Activated gamma-delta T cell treated with Interleukin-2 at 50 U/mL for 16 hours (primary cell): ENCODE results near the gene HGFAC.

Experiments
- DNase-seq: peaks from one replicate; pipeline ENCODE4 v3.0.0-alpha.2; 2020

The HGFAC gene

DNA sequence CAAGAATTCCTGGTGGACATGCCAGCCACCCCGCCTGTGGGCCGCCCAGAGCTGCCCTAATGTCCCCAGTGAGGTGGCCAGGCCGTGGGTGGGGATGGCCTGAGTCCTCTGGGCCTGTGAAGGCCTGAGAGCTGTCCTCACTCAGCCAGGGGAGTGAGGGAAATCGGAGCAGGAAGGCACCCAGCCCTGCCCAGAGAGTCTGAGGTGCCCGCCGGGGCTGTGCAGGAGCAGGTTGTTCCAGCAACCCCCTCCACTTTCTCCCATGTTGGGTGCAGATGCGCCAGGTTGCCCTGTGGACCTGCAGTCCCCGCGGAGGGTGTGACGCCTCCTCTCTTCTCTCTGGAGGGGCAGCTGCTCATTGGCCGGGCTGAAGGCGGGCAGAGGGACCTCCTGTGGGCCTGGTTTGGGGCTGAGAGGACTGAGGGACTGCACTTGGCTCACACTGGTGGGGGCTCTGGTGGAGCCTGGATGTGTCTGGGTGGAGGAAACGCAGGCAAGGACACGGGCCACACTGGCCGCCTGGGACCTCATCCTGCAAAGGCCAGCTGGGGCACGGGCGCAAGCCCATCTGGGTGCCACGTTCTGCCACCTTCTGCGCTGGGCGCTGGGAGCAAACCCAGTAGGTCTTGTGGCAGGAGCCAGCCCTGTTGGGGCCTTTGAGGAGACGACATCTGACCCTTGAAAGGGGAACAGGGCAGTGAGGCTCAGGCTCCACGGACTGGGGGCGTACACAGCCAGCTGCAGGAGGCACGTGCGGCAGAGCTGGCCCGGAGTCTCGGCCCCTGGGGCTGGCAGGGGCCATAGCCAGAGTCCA is 35.4 kb downstream of the HGFAC start:
- no peak for DNase-seq

DNA sequence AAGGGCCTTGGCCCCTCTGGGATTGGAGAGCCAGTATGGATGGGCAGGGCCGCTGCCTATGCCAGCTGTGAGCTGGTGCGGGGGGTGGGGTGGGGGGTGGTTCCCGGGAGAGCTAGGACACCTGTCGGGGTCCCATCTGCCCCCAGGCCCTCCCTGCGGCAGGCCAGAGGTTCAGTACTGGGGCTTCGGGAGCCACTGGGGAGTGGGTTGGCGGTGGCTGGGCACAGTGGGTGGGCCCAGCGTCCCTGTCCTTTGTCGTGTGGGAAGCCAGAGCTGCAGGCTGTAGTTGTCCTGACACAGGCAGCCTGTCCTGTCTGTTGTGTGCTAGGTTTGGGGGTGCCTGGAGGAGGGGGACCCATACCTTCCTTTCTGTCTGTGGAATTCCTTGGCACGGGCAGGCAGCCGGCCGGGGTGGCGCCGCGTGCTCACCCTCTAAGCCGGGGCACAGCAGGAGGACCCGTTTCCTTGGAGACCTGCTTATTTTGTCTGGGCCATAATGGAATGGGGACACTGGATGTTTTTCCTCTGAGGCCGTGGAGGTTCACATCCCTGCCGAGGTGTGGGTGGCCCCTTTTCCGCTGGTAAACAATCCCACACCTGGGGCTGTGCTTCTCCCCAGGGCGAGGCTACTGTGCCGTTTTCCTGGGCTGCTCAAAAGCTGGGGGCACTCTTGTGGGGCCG is 36.1 kb downstream of the HGFAC start:
- no peak for DNase-seq

DNA sequence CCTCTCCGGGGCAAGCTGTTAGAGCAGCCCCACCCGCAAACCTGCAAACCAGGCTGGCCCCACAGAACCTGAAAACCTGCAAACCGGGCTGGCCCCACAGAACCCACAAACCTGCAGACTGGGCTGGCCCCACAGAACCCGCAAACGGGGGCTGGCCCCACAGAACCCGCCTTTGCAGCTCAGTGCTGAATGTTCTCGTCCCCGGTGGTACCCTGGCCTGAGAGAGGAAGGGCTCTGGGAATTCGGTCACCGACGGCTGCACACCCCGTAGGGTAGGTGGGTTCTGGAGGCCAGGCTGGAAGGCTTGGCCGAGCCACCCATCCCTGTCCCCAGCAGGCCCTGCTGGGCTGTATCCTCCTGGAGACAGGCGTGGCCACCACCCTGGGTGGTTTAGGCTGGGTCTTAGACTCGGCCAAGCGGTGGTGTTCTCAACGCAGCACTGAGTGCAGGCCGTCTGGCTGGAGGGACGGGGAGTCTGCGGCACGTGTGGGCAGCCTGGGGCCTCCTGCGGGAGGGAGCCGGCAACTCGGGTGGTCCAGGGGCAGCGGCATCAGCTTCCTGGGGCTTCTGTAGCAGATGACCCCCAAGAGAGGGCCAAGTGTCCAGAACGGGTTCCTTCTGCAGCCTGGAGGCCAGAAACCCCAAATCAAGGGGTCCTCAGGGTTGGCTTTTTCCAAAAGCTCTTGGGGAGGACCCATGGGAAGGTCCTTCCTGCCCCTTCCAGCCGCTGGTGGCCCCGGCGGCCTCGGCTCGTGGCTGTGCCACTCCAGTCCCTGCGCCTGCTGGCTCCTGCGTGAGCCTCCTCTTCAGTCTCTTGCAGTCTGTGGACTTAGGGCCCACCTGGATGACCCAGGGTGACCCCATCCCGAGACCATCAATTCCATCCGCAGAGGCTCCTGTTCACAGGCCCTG is 36.9 kb downstream of the HGFAC start:
- no peak for DNase-seq

DNA sequence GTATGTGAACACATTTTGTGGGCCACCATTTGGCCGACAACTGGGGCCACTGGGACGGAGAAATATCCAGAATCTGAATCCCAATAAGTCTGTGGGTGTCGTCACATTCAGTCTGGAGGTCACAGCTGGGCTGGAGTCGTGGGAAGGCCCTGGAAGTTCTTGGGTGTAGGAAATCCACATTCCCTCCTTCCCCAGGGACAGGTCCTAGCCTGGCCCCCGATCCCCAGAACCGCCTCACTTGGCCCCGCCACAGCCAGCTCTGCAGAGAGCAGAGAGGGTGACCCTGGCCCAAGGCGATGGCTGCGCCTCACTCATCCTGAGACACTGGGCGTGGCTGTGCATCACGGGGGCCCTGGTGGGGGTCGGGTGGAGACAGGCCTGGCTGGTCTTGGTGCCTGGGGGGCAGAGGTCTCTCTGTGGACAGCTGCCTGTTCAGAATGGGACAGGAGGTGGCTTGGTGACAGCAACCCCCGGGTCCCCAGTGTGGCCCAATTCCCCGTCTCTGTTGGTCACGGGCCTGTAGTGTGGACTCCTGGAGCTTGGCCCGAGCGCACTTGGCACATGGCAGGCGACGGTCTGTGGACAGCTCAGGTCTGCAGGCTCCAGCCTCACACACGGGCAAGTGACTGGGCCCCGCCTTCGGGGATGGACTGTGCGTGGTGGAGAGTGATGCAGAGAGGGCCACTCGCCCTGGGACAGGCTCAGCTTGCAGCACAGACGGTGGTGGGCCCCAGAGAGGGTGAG is 37.8 kb downstream of the HGFAC start:
- no peak for DNase-seq

DNA sequence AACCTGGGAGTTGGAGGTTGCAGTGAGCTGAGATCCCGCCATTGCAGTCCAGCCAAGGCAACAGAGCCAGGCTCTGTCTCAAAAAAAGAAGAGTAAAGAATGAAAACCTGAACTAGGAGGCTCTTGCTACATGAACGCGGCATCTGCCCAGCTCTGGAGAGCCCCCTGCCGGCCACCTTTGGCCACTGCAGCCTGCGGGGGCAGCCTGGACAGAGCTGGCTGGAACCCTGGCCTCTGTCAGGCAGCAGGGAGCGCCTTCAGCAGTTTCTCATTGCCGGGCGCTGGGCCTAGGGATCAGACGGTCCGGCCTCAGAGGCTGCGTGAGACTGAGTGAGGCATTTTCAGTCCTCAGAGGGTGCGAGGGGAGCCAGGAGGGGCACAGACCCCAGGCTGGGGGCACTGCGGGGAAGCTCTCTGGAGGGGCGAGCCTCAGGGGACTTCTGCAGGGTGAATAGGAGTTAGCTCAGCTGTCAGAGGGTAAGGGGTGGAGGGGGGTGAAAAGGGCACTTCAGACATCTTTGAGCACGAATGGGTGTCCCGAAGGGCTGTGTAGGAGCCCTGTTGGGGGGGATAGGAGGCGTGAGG is 38.9 kb downstream of the HGFAC start:
- DNase-seq: peak; percentile 70

DNA sequence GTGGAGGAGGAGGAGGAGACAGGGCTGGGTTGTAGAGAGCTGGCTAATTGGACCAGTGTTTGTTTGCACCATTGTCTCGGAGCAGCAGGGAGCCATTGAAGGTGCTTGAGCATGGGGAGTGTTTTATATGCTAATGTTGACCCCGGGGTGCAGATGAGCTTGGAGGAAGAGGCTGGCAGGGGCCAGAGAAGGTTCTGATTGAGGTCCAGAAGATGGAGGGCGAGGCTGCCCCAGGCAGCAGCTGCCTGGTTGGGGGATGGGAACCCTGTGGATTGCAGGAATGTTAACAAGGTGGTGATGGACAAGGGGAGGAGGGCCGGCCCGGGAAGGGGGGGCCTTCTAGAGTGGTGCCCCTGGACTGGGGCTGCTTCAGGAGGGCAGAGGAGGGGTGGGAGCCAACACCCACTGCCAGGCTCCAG is 39.4 kb downstream of the HGFAC start:
- DNase-seq: no peak

DNA sequence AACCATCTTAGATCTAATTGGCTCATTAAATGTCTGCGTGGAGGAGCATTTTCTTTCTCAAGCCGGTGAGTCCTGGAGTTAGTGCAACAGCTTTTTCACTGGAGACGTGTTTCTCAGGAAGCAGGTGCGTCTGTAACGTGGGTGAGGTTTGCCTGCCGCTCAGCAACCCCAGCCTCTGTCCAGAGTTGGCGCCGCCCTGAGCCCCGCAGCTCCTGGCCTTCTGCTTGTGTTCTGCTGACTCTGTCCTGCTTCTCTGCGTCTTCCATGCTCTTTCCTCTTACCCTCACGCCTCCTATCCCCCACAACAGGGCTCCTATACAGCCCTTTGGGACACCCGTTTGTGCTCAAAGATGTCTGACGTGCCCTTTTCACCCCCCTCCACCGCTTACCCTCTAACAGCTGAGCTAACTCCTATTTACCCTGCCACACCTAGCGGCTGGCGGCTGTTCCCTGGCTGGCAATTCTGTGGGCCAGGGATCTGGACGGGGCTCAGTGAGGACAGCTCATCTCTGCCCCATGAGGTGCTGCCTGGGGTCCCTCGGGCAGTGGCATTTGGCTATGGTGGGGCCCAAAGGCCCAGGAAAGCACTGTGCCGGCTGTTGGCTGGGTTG is 40.1 kb downstream of the HGFAC start:
- DNase-seq: no peak

DNA sequence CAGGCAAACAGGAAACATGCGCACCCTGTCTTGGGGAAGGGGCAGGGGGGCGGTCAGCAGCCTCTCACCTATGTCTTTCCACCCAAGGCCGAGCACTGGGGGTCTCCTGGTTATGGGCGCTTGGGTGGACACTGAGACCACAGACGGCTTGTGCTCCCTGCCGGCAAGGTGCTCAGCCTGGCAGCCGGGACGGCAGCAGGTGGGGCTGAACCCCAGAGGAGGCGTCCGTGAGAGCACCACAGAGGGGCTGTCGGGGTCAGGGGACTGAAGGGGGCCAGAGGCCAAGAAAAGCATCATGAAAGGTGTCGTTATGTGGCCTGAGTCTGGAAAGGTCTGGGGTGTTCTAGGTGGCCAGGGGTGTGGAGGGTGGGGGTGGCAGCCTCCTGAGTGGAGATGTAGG is 40.9 kb downstream of the HGFAC start:
- no peak for DNase-seq

DNA sequence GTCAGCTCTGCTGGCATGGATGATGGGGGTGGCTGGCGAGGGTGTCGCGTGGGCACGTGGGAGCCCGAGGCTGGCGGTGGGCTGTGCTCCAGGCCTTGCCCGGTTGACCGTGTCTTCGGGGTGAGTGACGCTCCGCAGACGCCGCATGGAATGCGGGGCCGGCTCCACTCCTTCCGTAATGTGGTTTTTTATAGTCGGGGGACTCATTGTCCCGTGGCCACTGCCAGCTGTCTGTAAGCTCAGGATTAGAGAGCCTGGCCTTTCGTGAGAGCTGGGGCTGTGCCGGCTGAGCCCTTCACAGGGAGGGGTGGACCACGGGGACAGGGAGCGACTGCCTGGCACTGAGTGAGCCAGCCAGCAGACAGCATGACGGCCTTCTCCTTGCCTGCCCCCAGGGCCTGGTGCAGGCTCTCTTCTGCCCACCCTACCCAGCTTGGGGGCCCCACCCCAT is 41.7 kb downstream of the HGFAC start:
- no peak for DNase-seq

DNA sequence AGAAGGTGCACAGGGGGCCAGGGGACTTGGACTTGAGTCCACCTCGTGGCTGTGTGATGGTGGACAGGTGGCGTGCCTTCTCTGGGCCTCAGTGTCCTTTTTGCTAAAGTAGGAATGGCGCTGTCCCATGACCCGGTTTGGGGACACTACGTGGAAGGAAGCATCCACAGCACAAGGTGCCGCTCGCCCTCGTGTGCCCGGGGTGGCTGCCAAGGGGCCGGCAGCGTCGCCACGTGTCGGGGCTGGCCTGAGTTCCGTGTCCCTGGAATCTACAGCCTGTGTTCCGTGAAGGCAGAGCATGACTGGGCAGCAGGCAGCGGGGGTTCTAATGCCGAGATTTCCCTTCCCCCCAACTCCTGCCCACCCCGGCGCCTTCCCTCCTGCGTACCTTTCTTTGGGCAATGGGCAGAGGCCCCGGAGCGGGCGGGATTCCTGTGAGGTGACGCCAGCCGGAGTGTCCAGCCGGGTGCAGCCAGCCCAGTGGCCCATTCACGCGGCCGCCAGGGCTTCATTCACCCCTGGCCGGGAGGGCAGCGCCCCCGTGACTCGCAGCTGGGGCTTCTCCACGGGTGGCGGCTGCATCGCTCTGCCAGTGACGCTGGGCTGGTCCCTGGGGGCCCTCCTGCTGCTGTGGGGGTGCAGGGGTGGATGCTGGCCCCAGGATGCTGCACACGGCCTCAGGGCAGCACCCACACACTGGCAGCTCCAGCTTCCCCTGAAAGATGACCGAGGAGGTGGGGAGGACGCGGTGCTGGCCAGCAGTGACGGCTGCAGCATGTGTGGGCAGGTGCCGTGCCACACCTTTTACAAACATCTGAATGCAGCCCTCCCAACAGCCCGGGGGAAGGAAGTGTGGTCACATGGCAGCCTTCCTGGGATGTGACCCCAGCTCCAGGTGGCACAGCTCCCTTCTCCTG is 42.5 kb downstream of the HGFAC start:
- no peak for DNase-seq

DNA sequence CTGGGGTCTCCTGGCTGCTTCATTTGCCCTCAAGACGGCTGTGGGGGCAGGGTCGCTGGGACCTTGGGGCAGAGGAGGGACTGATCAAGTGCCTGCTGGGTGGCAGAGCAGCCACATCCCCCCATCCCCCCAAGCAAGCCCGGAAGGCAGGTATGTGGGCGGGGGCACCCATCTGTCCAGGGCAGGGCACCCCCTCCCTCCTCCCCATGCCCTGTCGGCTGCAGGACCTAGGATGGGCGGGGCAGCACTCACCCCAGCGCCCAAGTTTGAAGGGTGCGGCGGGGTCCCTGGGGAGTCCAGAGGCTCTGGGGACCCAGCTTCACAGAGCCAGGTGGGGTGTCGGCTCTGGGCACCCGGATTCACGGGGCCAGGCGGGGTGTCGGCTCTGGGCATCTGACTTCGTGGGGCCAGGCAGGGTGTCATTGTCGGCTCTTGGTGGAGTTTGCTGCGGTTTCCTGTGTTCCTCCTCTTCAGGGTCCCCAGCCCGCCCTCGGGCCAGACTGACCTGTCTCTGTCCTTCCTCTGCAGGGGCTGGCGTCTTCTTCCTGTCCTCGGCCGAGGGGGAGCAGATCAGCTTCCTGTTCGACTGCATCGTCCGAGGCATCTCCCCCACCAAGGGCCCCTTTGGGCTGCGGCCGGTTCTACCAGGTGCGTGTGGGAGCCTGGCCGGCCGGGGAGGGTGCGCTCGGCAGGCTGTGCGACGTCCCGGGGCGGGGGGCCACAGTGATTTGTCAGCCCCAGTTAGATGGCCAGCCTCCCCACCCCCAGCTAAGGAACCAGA is 43.4 kb downstream of the HGFAC start:
- no peak for DNase-seq

DNA sequence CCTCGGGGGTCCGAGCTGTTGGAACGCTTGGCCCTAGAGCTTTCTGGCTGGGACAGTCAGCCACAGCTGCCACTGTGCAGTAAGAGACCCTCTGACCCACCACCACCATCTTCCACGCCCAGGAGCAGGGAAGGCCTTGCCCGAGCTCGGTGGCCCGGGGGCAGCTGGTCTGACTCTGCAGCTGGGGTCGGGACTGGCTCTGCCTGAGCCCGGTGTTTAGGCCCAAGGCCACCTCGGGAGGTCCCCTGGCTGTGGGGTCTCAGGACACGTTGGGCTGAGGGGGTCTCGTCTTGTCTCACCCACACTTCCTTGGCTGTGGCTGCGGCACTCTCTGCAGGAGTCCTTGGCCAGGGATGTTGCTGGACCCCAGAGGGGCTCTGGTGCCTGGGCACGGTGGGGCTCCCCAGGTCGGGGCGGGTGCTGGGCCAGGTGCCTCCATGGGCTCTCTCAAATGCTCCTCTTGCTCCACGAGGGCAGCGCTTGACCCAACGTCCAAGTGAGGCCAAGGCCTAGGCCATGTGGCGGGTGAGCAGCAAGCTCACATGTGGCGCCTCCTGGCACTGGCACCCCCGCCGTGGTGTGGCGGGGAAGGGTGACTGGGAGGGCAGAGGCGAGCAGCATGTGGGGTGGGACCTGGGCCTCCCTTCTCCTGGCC is 44.2 kb downstream of the HGFAC start:
- no peak for DNase-seq

DNA sequence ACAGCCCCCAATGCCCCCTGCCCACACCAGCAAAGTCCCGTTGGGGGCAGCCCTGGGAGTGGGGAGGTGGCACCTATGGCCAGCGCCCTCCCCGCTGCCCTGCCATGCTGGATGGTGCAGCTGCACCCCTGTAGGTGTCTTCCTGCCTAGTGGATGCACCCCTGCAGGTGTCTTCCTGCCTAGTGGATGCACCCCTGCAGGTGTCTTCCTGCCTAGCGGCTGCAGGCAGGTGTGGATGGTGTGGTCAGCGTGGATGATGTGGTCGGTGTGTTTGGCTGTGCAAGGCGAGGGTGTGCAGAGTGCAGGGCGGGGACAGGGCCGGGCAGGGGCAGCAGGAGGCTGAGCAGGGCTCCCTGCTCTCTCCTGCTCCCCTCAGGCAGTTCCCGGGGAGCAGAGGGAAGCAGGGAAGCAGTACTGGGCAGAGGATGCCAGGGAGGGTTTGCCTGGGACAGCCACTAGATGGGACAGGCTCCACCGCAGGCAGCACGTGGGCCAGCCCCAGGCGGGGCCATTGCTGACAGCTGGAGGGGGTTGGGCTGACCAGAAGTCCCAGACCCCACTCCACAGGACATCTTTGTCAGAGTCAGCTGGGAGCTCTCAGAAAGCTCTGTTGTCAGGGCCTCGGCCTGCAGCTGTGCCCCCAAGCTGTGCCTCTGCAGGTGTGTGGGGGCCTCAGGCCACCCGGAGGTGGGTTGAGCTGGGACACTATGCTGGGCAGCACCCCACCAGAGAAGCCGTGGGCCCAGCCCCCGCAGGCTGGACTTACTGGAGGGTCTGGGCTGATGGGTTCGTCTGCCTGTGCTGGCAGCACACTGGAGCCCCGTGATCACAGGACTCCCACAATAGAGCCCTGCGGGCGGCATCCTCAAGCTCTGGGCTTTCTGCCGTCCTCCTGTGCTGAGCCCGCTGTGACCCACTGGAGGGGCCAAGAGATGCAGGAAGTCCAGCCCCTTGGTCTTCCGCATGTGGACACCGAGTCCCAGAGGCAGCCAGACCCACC is 45.1 kb downstream of the HGFAC start:
- DNase-seq: no peak

DNA sequence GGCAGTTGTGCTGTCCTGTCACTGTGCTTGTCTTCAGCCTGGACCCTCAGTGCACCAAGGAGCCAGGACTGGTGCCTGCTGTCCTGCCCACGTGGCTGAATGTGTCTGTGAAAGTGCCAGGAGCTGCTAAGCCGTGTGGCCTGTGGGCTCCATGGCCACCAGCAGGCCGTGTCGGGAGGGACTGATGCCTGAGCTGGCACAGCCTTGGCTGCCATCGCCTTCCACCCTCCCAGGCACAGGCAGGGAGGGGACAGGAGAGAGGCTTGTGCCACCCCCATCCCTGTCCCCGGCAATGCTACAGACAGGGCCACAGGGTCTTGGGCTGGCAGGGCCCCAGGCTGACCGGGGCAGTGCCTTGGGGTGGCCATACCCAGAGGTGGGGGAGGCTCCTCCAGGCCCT is 46.1 kb downstream of the HGFAC start:
- DNase-seq: no peak

DNA sequence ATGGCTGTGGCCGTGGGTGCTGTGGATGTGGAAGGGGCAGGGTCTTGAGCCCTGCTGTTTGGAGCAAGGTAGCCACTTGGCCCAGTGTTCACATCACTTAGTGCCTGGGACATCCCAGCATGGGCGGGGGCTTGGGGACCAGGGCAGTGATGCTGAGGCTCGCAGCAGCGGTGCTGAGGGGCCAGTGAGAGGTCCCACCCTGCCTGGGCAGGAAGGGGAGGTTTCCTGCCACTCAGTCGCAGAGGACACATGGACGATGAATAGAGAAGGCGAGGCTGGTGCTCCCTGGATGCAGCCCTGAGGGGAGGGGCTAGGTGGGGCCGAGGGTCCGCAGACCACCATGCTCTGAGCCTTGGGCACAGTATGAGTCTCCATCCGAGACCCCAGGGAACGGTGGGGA is 47.1 kb downstream of the HGFAC start:
- DNase-seq: no peak

DNA sequence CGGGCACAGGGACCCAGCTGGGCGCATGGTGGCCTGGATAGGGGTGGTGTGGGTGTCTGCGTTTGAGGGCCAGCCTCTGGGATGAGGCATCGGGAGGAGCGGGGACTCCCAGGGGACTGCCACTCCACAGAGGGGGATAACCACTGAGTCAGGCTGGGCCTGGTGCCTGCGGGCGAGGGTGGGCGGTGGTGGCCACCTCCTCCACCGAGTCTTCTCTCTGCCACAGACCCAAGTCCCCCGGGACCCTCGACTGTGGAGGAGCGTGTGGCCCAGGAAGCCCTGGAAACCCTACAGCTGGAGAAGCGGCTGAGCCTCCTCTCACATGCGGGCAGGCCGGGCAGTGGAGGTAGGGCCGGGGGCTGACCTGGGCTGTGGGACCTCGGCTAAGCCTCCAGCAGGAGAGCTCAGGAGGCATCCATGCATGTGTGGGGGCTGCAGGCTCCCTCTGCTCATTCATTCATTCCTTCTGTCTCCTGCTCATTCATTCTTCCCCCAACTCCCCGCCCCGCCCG is 47.7 kb downstream of the HGFAC start:
- no peak for DNase-seq

DNA sequence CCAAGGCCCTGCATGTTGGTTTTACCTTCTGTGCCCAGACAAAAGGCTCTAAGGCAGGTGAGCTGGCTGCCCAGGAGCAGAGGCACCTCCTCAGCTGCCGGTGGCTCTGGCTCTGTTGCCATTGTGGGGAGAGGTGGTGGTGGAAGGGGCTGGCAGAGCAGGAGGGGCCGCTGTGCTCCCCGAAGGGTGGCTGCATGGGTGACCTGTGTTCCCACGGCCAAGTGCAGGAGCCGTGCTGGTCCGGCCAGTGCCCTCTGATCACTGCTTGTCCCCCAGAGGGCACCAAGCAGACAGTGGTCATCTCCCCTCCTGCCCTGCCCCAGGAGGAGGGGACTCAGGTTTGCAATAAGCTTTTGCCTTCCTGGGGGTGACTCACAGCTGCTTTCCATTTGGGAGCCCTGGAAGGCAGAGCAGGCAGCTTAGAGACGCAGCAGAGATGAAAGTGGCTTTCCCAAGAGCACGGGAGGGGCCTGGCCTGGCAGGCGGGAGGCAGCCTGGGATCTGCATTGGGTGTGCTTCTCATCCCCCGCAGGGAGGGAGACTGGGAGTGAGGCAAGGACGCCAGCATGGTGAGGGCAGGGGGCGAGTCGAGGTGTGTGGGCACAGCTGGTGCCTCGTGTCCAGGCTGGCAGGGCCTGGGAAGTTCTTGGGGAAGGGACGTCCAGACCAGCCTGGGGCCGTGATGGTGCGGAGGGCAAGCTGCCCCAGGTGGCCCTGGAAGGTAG is 50.1 kb downstream of the HGFAC start:
- no peak for DNase-seq
